ENCODE measurements around the gene MMAA. TPM values are rescaled to one million over a fixed set of nuclear protein-coding genes. Genes with fewer than 3 reads are reported as not detected.
"Not testable (repeated sequence)": the region's sequence is repeated elsewhere in the genome, so short reads cannot be mapped to it uniquely, and the experiment has no call there.

MMAA gene
- total RNA-seq, 1 donor: 4.3 TPM

DNA sequence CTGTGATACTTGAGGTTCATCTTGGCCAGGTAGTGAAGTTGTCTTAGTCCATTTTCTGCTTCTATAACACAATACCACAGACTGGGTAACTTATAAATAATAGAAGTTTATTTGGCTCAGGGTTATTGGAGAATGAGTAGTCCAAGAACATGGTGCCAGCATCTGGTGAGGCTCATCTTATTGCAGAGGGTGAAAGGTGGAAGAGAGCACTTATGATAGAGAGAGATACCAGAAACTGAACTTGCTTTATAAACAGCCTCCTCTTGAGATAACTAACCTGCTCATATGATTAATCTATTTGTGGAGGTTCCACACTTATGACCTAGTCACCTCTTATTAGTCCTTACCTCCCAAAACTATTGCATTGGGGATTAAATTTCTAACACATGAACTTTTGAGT is 62.3 kb downstream of the MMAA start:
- H3K4me1 ChIP-seq (ENCODE audit: insufficient read depth, low read length): peaks cover 20% of the 10 kb centered on the region
- TF ChIP-seq, protein P1, sequence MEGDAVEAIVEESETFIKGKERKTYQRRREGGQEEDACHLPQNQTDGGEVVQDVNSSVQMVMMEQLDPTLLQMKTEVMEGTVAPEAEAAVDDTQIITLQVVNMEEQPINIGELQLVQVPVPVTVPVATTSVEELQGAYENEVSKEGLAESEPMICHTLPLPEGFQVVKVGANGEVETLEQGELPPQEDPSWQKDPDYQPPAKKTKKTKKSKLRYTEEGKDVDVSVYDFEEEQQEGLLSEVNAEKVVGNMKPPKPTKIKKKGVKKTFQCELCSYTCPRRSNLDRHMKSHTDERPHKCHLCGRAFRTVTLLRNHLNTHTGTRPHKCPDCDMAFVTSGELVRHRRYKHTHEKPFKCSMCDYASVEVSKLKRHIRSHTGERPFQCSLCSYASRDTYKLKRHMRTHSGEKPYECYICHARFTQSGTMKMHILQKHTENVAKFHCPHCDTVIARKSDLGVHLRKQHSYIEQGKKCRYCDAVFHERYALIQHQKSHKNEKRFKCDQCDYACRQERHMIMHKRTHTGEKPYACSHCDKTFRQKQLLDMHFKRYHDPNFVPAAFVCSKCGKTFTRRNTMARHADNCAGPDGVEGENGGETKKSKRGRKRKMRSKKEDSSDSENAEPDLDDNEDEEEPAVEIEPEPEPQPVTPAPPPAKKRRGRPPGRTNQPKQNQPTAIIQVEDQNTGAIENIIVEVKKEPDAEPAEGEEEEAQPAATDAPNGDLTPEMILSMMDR (IDR thresholded peaks at IDR 0.05; ENCODE audit: extremely low read depth, low read depth, low read length): no peak
- H3K36me3 ChIP-seq (ENCODE audit: insufficient read depth, low read length): no peaks in the 10 kb centered on the region
- H3K4me3 ChIP-seq (ENCODE audit: insufficient read depth, low read length): no peak overlapping the region
- H4K20me1 ChIP-seq (ENCODE audit: insufficient read depth, low read length): no peaks in the 10 kb centered on the region
- H3K79me2 ChIP-seq (ENCODE audit: insufficient read depth, low read length): no peaks in the 10 kb centered on the region
- H3K4me2 ChIP-seq (ENCODE audit: insufficient read depth, low read length): no peak overlapping the region
- no peaks in the 10 kb centered on the region for H3K27me3 ChIP-seq (ENCODE audit: insufficient read depth, low read length)
- H3K9me3 ChIP-seq (ENCODE audit: low read depth, low read length): no peaks in the 10 kb centered on the region
- no peak for DNase-seq (ENCODE audit: insufficient read length, low spot score, missing footprints)
- H3K27ac ChIP-seq (ENCODE audit: low read depth, low read length): no peak overlapping the region
- no peak overlapping the region for H2AFZ ChIP-seq (ENCODE audit: low read length)

DNA sequence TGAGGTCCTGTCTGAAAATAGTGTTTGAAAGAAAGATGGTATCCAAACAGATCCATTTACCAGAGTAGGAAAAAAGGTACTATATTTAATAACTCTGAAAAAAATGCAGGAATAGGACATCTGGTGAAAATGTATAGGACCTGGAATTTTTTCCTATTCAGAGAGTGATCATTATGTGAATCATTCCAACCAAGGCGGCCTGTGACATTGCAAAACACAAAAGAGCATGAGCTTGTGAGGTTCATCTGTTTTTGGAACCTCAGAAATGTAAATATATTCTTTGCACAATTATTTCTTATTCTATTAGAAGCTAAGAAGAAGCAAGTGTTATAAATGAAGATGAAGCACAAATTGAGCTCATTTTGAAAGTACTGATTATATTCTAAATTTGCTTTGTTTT is 62.8 kb downstream of the MMAA start:
- TF ChIP-seq, protein P1 (IDR thresholded peaks at IDR 0.05; ENCODE audit: extremely low read depth, low read depth, low read length): no peak
- DNase-seq (ENCODE audit: insufficient read length, low spot score, missing footprints): no peak
- H3K27ac ChIP-seq (ENCODE audit: low read depth, low read length): no peak overlapping the region
- H3K36me3 ChIP-seq (ENCODE audit: insufficient read depth, low read length): no peaks in the 10 kb centered on the region
- H3K4me3 ChIP-seq (ENCODE audit: insufficient read depth, low read length): no peak overlapping the region
- no peaks in the 10 kb centered on the region for H3K9me3 ChIP-seq (ENCODE audit: low read depth, low read length)
- H3K4me2 ChIP-seq (ENCODE audit: insufficient read depth, low read length): no peak overlapping the region
- peaks cover 20% of the 10 kb centered on the region for H3K4me1 ChIP-seq (ENCODE audit: insufficient read depth, low read length)
- H4K20me1 ChIP-seq (ENCODE audit: insufficient read depth, low read length): no peaks in the 10 kb centered on the region
- H3K27me3 ChIP-seq (ENCODE audit: insufficient read depth, low read length): no peaks in the 10 kb centered on the region
- H2AFZ ChIP-seq (ENCODE audit: low read length): no peak overlapping the region
- H3K79me2 ChIP-seq (ENCODE audit: insufficient read depth, low read length): no peaks in the 10 kb centered on the region

DNA sequence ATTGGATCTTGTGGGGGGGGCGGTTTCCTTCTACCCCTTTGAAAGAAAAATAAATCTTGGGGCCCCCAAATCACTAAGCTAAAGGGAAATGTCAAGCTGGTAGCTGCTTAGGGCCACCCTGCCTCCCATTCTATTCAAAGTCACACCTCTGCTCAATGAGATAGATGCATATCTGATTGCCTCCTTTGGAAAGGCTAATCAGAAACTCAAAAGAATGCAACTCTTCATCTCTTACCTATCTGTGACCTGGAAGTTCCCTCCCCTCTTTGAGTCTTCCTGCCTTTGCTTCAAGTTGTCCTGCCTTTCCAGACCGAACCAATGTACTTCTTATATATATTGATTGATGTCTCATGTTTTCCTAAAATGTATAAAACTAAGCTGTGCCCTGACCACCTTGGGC is 67.8 kb downstream of the MMAA start:
- H3K9me3 ChIP-seq (ENCODE audit: low read depth, low read length): no peaks in the 10 kb centered on the region

DNA sequence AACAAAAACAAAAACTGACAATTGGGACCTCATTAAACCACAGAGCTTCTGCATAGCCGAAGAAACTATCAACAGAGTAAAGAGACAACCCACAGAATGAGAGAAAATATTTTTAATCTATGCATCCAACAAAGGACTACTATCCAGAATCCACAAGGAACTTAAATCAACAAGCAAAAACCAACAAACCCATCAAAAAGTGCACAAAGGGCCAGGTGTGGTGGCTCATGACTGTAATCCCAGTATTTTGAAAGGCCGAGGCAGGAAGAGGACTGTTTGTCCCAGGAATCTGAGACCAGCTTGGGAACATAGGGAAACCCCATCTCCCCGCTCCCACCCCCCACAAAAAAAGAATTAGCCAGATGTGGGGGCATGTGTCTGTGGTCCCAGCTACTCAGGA is 71.4 kb downstream of the MMAA start:
- no peak for DNase-seq (ENCODE audit: insufficient read length, low spot score, missing footprints)
- no peak overlapping the region for H3K4me2 ChIP-seq (ENCODE audit: insufficient read depth, low read length)
- no peaks in the 10 kb centered on the region for H4K20me1 ChIP-seq (ENCODE audit: insufficient read depth, low read length)
- H3K27ac ChIP-seq (ENCODE audit: low read depth, low read length): no peak overlapping the region
- no peaks in the 10 kb centered on the region for H3K27me3 ChIP-seq (ENCODE audit: insufficient read depth, low read length)
- no peak overlapping the region for H2AFZ ChIP-seq (ENCODE audit: low read length)
- H3K79me2 ChIP-seq (ENCODE audit: insufficient read depth, low read length): no peaks in the 10 kb centered on the region
- no peak overlapping the region for H3K4me3 ChIP-seq (ENCODE audit: insufficient read depth, low read length)
- H3K36me3 ChIP-seq (ENCODE audit: insufficient read depth, low read length): no peaks in the 10 kb centered on the region
- TF ChIP-seq, protein P1 (IDR thresholded peaks at IDR 0.05; ENCODE audit: extremely low read depth, low read depth, low read length): no peak
- no peaks in the 10 kb centered on the region for H3K9me3 ChIP-seq (ENCODE audit: low read depth, low read length)
- no peaks in the 10 kb centered on the region for H3K4me1 ChIP-seq (ENCODE audit: insufficient read depth, low read length)

More for the DNA sequence above, 67.8 kb downstream of the MMAA start:
- Histone ChIP-seq H3K79me2 (ENCODE audit: insufficient read depth, low read length) (no peaks in the 10 kb centered on the region), H4K20me1 (ENCODE audit: insufficient read depth, low read length) (no peaks in the 10 kb centered on the region), H2AFZ (ENCODE audit: low read length) (no peak overlapping the region), H3K27ac (ENCODE audit: low read depth, low read length) (no peak overlapping the region), H3K36me3 (ENCODE audit: insufficient read depth, low read length) (no peaks in the 10 kb centered on the region), H3K4me1 (ENCODE audit: insufficient read depth, low read length) (no peaks in the 10 kb centered on the region), H3K27me3 (ENCODE audit: insufficient read depth, low read length) (no peaks in the 10 kb centered on the region), H3K4me2 (ENCODE audit: insufficient read depth, low read length) (no peak overlapping the region), H3K4me3 (ENCODE audit: insufficient read depth, low read length) (no peak overlapping the region)
- TF ChIP-seq, protein P1 (IDR thresholded peaks at IDR 0.05; ENCODE audit: extremely low read depth, low read depth, low read length): no peak
- DNase-seq (ENCODE audit: insufficient read length, low spot score, missing footprints): no peak

DNA sequence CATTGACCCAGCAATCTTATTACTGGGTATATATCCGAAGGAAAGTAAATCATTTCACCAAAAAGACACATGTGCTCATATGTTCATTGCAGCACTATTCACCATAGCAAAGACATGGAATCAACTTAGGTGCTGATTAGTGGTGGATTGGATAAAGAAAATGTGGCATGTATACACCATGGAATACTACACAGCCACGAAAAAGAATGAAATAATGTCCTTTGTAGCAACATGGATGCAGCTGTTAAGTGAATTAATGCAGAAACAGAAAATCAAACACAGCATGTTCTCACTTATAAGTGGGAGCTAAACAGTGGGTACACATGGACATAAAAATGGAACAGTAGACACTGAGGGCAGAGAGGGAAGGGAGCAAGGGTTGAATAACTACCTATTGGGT is 72.2 kb downstream of the MMAA start:
- not testable (repeated sequence) for H3K27me3 ChIP-seq (ENCODE audit: insufficient read depth, low read length); H3K4me1 ChIP-seq (ENCODE audit: insufficient read depth, low read length); H3K4me2 ChIP-seq (ENCODE audit: insufficient read depth, low read length); H3K36me3 ChIP-seq (ENCODE audit: insufficient read depth, low read length); DNase-seq (ENCODE audit: insufficient read length, low spot score, missing footprints); H3K9me3 ChIP-seq (ENCODE audit: low read depth, low read length); H2AFZ ChIP-seq (ENCODE audit: low read length); H4K20me1 ChIP-seq (ENCODE audit: insufficient read depth, low read length); H3K79me2 ChIP-seq (ENCODE audit: insufficient read depth, low read length); H3K27ac ChIP-seq (ENCODE audit: low read depth, low read length); H3K4me3 ChIP-seq (ENCODE audit: insufficient read depth, low read length)

All from osteoblast (primary cell).